ENCODE results near the gene HLA-DQA1.

The HLA-DQA1 gene

DNA sequence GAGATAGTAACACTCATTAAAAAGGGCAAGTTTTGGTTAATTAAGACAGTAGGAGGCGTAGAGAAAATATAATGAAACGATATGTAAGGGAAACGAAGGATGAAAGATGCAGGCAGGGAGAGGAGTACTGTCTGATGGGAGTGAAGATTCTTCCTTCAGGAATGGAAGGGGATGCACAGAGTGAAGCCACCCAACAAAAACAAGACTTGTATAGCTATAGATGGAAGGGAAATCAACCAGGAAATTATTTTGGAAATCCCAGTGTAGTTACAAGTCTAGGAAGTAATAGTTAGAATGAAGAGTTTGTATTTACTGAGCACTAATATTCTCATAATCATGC, 27.8 kb upstream of the HLA-DQA1 start:
- Mint-ChIP-seq H3K27ac (no peak overlapping the region), H3K4me1 (no peaks in the 10 kb centered on the region), H3K4me3 (no peak overlapping the region), H3K27me3 (ENCODE audit: low read depth) (no peaks in the 10 kb centered on the region), H3K9me3 (no peaks in the 10 kb centered on the region), H3K36me3 (ENCODE audit: low read depth) (no peaks in the 10 kb centered on the region)
- TF ChIP-seq, protein P1, sequence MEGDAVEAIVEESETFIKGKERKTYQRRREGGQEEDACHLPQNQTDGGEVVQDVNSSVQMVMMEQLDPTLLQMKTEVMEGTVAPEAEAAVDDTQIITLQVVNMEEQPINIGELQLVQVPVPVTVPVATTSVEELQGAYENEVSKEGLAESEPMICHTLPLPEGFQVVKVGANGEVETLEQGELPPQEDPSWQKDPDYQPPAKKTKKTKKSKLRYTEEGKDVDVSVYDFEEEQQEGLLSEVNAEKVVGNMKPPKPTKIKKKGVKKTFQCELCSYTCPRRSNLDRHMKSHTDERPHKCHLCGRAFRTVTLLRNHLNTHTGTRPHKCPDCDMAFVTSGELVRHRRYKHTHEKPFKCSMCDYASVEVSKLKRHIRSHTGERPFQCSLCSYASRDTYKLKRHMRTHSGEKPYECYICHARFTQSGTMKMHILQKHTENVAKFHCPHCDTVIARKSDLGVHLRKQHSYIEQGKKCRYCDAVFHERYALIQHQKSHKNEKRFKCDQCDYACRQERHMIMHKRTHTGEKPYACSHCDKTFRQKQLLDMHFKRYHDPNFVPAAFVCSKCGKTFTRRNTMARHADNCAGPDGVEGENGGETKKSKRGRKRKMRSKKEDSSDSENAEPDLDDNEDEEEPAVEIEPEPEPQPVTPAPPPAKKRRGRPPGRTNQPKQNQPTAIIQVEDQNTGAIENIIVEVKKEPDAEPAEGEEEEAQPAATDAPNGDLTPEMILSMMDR (IDR thresholded peaks at IDR 0.05; ENCODE audit: unreplicated experiment in 3 of 3): no peak

DNA sequence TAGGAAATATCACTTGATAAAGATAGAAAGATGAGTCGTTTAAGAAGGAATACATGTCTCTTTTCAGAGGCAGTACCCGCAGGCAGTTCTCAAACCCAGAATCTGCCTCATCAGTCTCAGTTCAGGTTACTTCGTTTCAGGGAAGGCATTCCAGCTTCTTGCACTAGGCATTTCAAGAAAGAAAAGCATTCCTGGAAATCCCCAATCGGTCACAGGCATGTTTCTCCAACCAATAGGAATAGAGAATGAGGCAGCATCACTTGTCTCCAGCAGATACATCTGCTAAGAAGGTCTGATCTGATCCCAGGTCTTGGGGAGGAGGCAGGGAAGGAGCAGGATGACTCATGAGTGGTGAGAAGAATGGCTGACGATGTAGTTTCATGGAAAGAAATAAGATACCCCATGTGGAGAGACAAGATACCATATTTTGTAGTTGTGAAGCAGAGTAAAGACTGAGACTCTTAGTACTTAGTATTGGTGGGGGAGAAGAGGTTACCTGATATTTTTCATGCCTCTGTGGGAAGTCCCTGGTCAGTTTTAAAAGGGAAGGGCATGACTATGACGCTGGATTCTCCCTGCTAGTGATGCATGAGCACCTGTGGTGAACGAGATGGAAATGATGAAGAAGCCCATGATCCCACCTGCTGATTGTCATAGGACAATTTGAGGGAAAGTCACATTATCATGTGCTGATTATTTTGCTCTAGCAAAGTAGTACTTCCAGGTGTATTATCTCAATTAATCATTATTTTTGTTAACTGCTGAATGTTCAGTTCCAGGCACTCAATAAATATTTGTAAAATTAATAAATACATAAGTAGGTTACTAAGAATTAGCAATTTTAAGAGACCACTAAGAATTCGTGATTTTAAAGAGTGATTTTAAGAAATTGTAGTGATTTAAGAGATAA, 27.2 kb upstream of the HLA-DQA1 start:
- Mint-ChIP-seq H3K36me3 (ENCODE audit: low read depth) (no peaks in the 10 kb centered on the region), H3K27ac (no peak overlapping the region), H3K9me3 (no peaks in the 10 kb centered on the region), H3K4me3 (no peak overlapping the region), H3K4me1 (no peaks in the 10 kb centered on the region), H3K27me3 (ENCODE audit: low read depth) (peaks cover under 1% of the 10 kb centered on the region)
- TF ChIP-seq, protein P1 (IDR thresholded peaks at IDR 0.05; ENCODE audit: unreplicated experiment in 3 of 3): no peak

DNA sequence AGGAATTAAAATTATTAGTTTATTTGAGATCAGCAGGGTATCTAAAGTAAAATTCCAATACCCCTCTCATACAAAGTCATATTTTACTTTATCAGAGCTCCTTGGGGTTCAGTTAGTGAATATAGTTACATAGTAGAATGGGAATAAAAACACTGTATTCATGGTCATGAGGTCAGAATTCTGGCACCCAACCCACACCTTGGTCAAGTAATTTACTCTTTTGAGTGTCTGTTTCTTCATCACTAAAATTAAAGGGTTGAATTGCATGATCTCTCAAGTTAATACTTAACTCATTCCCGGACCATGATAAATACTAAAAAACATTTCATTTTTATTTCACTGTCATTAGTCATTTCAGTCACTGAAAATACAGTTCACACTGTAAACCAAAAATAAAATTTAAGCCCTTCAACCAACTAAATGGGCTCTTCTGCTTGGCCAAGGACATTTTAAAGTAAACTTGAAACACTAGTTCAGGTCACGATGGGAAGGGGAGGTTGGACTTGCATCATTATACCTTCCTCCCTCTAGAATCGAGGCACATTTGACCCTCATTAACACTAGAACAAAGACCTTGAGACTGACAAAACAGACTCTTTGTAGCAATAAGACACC, 26.4 kb upstream of the HLA-DQA1 start:
- Mint-ChIP-seq H3K27ac (no peak overlapping the region), H3K27me3 (ENCODE audit: low read depth) (peaks cover 4% of the 10 kb centered on the region), H3K9me3 (no peaks in the 10 kb centered on the region), H3K4me1 (no peaks in the 10 kb centered on the region), H3K36me3 (ENCODE audit: low read depth) (no peaks in the 10 kb centered on the region), H3K4me3 (no peak overlapping the region)
- TF ChIP-seq, protein P1 (IDR thresholded peaks at IDR 0.05; ENCODE audit: unreplicated experiment in 3 of 3): no peak

DNA sequence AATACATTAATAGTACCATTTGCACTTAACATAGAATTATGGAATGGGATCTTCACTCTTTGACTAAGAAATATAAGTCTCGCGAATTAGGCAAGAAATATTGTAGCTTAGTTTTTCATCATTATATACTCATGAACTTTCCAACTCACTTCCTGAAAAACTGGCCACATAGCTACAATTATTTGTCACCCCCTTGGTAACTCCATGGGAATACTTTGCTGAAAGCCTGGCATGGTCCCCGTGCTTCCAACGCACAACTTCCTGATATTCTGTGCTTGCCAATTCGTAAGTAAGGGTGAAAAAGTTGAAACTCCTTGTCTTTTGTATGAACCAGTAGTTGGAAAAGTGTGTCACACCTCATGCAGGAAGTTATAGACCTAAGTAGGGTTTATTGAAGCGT, 23.7 kb upstream of the HLA-DQA1 start:
- no peak overlapping the region for H3K4me3 Mint-ChIP-seq
- peaks cover 4% of the 10 kb centered on the region for H3K27me3 Mint-ChIP-seq (ENCODE audit: low read depth)
- TF ChIP-seq, protein P1 (IDR thresholded peaks at IDR 0.05; ENCODE audit: unreplicated experiment in 3 of 3): no peak
- H3K27ac Mint-ChIP-seq: no peak overlapping the region
- no peaks in the 10 kb centered on the region for H3K36me3 Mint-ChIP-seq (ENCODE audit: low read depth)
- peaks cover 9% of the 10 kb centered on the region for H3K9me3 Mint-ChIP-seq
- H3K4me1 Mint-ChIP-seq: no peaks in the 10 kb centered on the region

DNA sequence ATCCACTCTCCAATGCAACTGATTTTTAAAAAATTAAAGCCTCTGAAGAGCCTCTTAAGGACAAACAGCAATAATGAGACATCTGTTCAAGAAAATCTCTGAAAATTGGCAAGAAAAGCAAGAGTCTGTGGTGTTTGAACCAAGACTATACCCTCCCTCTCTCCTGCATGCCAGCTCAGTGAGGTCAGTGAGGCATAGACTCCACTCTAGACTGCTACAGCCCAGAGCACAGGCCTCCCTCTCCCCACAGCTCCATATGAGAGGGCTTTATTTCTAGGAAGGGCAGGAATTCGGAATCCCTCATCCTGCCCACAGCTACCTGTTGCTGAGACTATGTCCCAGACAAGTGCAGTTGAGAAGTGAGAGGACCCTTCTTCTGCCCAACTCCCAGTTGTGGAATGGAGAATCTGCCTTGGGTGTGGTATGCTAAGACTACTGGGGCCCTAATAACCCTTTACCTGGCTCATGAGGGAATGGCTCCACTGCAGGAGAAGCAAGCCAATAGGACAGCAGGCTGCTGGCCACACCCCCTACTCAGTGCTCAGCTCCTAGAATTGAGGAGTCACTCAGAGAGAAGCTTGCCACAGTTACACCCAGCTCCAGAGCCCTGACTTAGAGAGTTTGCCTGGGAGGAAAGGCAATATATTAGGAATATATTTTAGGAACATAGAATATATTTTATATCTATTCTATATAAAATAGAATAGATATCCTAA, 22.7 kb upstream of the HLA-DQA1 start:
- Mint-ChIP-seq H3K36me3 (ENCODE audit: low read depth) (no peaks in the 10 kb centered on the region), H3K9me3 (peaks cover 10% of the 10 kb centered on the region), H3K27ac (no peak overlapping the region), H3K4me1 (no peaks in the 10 kb centered on the region), H3K27me3 (ENCODE audit: low read depth) (peaks cover 4% of the 10 kb centered on the region), H3K4me3 (no peak overlapping the region)
- TF ChIP-seq, protein P1 (IDR thresholded peaks at IDR 0.05; ENCODE audit: unreplicated experiment in 3 of 3): no peak

All from nephron (organoid).